GM12801 (cell line): ENCODE results near the gene LTC4S.

ENCODE experiments used
- TF ChIP-seq, protein P1 (sequence below): IDR thresholded peaks from one replicate; pipeline ENCODE4 v1.5.1; 2011; ENCODE audit warnings: control low read depth; ENCODE audit not compliant: insufficient read length; ENCODE audit errors: extremely low read depth

The LTC4S gene

DNA sequence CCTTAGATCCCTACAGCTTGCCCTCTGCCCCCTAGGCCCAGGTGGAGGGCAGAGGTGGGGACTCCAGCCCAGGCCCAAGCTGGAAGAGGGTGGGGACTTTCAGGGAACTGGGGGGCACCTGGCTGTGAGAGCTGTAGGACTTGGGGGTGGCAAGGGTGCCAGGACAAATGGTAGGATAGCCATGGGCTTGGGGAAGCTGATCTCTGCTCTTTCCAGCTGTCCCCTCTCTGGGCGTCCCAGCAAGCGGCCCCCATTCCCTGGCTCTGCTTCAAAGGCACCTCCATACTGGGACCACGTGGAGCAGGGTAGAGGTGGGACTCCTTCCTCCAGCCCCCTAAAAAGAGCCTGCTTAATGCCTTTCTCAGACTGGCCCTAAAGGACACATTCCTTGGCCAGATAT lies 385 bp downstream of the LTC4S start:
- TF ChIP-seq, protein P1, sequence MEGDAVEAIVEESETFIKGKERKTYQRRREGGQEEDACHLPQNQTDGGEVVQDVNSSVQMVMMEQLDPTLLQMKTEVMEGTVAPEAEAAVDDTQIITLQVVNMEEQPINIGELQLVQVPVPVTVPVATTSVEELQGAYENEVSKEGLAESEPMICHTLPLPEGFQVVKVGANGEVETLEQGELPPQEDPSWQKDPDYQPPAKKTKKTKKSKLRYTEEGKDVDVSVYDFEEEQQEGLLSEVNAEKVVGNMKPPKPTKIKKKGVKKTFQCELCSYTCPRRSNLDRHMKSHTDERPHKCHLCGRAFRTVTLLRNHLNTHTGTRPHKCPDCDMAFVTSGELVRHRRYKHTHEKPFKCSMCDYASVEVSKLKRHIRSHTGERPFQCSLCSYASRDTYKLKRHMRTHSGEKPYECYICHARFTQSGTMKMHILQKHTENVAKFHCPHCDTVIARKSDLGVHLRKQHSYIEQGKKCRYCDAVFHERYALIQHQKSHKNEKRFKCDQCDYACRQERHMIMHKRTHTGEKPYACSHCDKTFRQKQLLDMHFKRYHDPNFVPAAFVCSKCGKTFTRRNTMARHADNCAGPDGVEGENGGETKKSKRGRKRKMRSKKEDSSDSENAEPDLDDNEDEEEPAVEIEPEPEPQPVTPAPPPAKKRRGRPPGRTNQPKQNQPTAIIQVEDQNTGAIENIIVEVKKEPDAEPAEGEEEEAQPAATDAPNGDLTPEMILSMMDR: no peak

DNA sequence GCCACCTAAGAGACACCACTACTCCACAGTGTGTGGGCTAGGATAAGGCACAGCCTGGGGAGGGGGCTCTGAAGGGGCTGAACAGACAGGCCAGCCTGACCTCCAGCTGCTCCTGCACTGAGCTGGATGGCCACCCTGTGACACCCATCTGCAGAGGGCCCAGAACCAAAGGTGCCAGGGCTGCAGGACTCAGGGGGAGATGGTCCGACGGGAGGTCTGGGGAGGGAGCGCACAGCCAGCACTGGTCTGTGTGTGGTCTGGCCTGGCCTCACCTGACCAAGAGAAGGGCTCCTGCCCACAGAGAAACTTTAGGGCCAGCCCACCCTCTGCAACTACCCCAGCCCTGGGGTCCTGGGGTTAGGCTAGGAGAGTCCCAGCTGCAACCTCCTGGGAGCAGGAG lies 789 bp downstream of the LTC4S start:
- TF ChIP-seq, protein P1: no peak

DNA sequence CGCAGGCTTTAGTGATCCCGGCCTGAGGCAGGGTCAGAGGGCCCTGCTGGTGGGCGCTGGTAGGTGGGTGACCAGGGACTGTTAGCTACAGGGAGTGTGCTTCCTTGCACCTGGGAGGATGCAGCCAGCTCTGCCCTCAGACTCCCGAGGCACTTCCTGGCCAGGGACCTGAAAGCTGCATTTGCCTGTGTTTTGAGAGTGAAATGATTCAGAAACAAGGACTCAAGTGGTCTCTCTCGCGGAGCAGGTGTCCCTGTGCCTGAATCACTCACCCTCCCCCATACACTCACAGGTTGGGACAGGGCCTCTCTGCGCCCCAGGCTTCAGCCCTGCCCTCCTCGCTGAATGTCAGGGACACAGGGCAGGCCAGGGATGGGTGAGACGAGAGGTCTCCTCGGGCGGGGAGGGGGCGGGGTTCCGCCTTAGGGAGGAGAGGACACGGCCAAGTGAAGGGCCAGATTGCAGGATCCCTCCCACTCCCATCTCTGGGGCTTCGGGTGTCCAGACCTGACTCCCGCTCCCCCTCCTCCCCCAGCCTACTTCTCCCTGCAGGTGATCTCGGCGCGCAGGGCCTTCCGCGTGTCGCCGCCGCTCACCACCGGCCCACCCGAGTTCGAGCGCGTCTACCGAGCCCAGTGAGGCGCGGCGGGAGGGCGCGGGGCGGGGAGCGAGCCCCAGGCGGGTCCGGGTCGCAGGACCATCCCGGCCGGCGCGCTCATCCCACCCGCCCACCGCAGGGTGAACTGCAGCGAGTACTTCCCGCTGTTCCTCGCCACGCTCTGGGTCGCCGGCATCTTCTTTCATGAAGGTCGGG lies 1.5 kb downstream of the LTC4S start:
- TF ChIP-seq, protein P1: no peak

DNA sequence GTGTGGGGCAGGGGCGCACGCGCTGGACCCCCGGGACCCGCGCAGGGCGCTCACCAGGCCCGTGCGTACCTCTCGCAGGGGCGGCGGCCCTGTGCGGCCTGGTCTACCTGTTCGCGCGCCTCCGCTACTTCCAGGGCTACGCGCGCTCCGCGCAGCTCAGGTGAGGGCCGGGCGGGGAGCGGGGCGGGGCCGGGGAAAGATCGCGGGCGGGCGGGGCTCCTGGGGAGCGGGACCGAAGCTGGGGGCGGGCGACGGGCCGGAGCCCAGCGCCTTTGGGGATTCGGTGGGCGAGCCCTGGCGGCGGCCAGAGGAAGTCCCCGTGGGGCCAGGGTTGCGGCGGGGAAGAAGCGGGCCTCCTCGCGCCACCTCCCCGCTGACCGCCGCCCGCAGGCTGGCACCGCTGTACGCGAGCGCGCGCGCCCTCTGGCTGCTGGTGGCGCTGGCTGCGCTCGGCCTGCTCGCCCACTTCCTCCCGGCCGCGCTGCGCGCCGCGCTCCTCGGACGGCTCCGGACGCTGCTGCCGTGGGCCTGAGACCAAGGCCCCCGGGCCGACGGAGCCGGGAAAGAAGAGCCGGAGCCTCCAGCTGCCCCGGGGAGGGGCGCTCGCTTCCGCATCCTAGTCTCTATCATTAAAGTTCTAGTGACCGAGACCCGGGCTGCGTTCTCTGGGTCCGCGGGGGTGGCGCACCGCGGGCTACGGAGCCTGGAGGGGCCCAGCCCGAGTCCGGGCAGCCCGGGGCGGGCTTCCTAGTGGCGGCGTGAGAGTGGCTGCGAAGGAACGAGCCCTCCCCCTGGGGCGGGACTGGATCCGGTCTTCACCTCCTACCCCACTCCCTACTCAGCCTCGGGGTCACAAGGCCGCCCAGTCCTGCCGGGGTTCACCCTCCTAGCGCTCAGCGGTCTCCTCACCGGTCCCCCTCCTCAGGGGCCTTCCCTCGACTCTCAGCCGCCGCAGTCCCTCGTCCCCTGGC lies 2.4 kb downstream of the LTC4S start:
- TF ChIP-seq, protein P1: no peak

DNA sequence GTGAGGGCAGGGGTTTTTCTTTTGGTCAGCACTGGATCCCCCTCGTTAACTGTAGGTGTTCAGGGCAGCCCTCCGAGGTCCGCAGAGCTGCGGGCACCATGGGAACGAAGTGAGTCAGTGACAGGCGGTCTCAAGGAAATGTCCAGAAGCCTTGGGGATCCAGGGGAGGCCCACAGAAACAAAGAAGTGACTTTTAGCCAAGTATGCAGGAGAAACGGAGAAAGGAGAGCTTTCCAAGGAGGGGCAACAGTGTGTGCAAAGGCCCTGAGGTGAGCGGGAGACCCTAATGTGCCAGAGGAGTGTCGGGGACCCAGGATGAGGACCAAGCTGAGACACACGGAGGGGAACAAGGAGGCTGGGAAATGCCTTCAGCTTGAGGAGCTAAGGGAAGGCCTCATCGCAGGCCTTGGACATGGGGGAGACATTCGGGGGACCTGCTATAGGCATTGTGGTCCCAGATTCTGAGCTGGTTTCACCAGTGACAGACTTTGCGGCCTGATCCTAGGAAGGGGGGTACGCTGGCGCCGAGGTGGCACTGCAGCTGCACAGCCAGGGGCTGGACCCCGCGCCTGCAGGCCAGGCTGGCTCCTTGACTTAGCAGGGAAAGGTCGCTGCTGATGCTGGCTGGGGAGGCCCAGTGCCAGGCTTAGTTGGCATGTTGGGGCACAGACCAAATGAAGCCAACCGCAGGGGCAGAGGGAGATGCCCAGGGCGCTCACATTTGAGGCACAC lies 3.3 kb downstream of the LTC4S start:
- TF ChIP-seq, protein P1: no peak

DNA sequence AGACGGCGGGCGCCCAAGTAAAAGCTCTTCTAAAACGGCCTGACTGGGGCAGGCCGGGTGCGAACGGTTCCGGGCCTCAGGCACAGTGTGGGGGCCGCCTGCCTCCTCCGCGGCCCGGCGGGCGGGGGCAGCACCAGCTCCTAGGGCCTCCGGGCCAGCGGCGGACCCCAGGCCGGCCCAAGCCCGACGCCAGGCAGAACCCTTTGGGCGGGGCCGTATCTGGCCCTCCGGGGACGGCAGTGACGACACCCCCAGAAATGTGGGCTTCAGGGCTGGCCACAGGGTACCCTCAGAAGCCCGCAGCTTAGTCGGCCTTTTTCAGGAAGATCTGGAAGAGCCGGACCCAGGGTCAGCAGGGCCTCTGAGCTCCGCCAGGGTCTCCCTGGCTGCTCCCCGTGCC lies 4.0 kb downstream of the LTC4S start:
- TF ChIP-seq, protein P1: no peak
